NT2/D1 (cell line): ENCODE results near the gene SEZ6.

ENCODE experiments used
- SUZ12 ChIP-seq: IDR thresholded peaks from 2 replicates; pipeline ENCODE4 v1.6.1; 2011; ENCODE audit not compliant: insufficient read length, insufficient read depth; ENCODE audit errors: extremely low read depth
- ZNF274 ChIP-seq: IDR thresholded peaks from 2 replicates; pipeline ENCODE4 v1.6.1; 2011; ENCODE audit warnings: mild to moderate bottlenecking, low read depth, low read length

- TF ChIP-seq ZNF274 (no peak), SUZ12 (no peak)
Measured at GRCh38 chr17:28950752-28951427, 54.9 kb downstream of the SEZ6 start.
